ENCODE measurements around the gene FREM2.

The FREM2 gene

GRCh38 chr13:38826182-38826813 is 139.4 kb downstream of the FREM2 start:
- no peak for DNase-seq (ENCODE audit: low spot score)

- no peak for DNase-seq (ENCODE audit: low spot score)
Measured at GRCh38 chr13:38830442-38831045, 143.7 kb downstream of the FREM2 start.

GRCh38 chr13:38844581-38844980 is 157.7 kb downstream of the FREM2 start:
- no peak for DNase-seq (ENCODE audit: low spot score)

- DNase-seq (ENCODE audit: low spot score) = no peak
Measured at GRCh38 chr13:38848360-38848759, 161.5 kb downstream of the FREM2 start.

- no peak for DNase-seq (ENCODE audit: low spot score)
Measured at GRCh38 chr13:38849315-38849714, 162.4 kb downstream of the FREM2 start.

- no peak for DNase-seq (ENCODE audit: low spot score)
Measured at GRCh38 chr13:38850868-38851626, 164.2 kb downstream of the FREM2 start.

- DNase-seq (ENCODE audit: low spot score) = no peak
Measured at GRCh38 chr13:38854226-38854625, 167.3 kb downstream of the FREM2 start.

- DNase-seq (ENCODE audit: low spot score) = no peak
Measured at GRCh38 chr13:38856065-38856464, 169.2 kb downstream of the FREM2 start.

GRCh38 chr13:38862443-38862842 is 175.6 kb downstream of the FREM2 start:
- DNase-seq (ENCODE audit: low spot score) = no peak

- no peak for DNase-seq (ENCODE audit: low spot score)
Measured at GRCh38 chr13:38863536-38863935, 176.7 kb downstream of the FREM2 start.

GRCh38 chr13:38866649-38867048 is 179.8 kb downstream of the FREM2 start:
- DNase-seq (ENCODE audit: low spot score) = no peak

- no peak for DNase-seq (ENCODE audit: low spot score)
Measured at GRCh38 chr13:38868399-38868798, 181.5 kb downstream of the FREM2 start.

GRCh38 chr13:38868870-38869269 is 182.0 kb downstream of the FREM2 start:
- no peak for DNase-seq (ENCODE audit: low spot score)

- no peak for DNase-seq (ENCODE audit: low spot score)
Measured at GRCh38 chr13:38871275-38871674, 184.4 kb downstream of the FREM2 start.

- peak; percentile 21 for DNase-seq (ENCODE audit: low spot score)
Measured at GRCh38 chr13:38872693-38873092, 185.8 kb downstream of the FREM2 start.

GRCh38 chr13:38875186-38875875 is 188.5 kb downstream of the FREM2 start:
- no peak for DNase-seq (ENCODE audit: low spot score)

GRCh38 chr13:38879278-38879677 is 192.4 kb downstream of the FREM2 start:
- no peak for DNase-seq (ENCODE audit: low spot score)

GRCh38 chr13:38879786-38880185 is 192.9 kb downstream of the FREM2 start:
- no peak for DNase-seq (ENCODE audit: low spot score)

GRCh38 chr13:38880397-38880796 is 193.5 kb downstream of the FREM2 start:
- no peak for DNase-seq (ENCODE audit: low spot score)

- DNase-seq (ENCODE audit: low spot score) = no peak
Measured at GRCh38 chr13:38883783-38884182, 196.9 kb downstream of the FREM2 start.

GRCh38 chr13:38888309-38888708 is 201.4 kb downstream of the FREM2 start:
- no peak for DNase-seq (ENCODE audit: low spot score)

GRCh38 chr13:38895075-38895474 is 208.2 kb downstream of the FREM2 start:
- no peak for DNase-seq (ENCODE audit: low spot score)

- DNase-seq (ENCODE audit: low spot score) = no peak
Measured at GRCh38 chr13:38897521-38897920, 210.6 kb downstream of the FREM2 start.
